ENCODE results near the gene PXYLP1.

PXYLP1 gene

GRCh38 chr3:141332416-141332815 is 100.8 kb downstream of the PXYLP1 start:
- Histone ChIP-seq H3K9me2 (replicated peaks; ENCODE audit: low read depth, low read length) (no peaks in the 10 kb centered on the region), H3K4me3 (ENCODE audit: low read length, poor library complexity, severe bottlenecking) (no peak overlapping the region), H4K20me1 (ENCODE audit: insufficient read depth, low read length, poor library complexity, severe bottlenecking) (no peaks in the 10 kb centered on the region), H3F3A (ENCODE audit: low read depth) (no peaks in the 10 kb centered on the region), H3K4me1 (ENCODE audit: insufficient read depth, low read length, poor library complexity, severe bottlenecking) (peaks cover 3% of the 10 kb centered on the region), H2AFZ (ENCODE audit: low read length) (no peak overlapping the region), H3K9ac (ENCODE audit: low read depth, low read length, poor library complexity, severe bottlenecking) (no peak overlapping the region), H3K36me3 (ENCODE audit: insufficient read depth, low read length) (no peaks in the 10 kb centered on the region), H3K4me2 (ENCODE audit: low read depth, low read length, poor library complexity, severe bottlenecking) (no peak overlapping the region), H3K9me3 (ENCODE audit: insufficient read depth, low read depth, low read length) (no peaks in the 10 kb centered on the region), H3K79me2 (ENCODE audit: insufficient read depth, low read length) (no peaks in the 10 kb centered on the region), H3K27me3 (ENCODE audit: insufficient read depth, low read length, poor library complexity, severe bottlenecking) (no peaks in the 10 kb centered on the region)
- no peak for TF ChIP-seq CTCF (conservative IDR thresholded peaks at IDR 0.05; ENCODE audit: low read length)

- H3K36me3 ChIP-seq (ENCODE audit: insufficient read depth, low read length): no peaks in the 10 kb centered on the region
- peaks cover 7% of the 10 kb centered on the region for H3K4me1 ChIP-seq (ENCODE audit: insufficient read depth, low read length, poor library complexity, severe bottlenecking)
- H3K9me2 ChIP-seq (replicated peaks; ENCODE audit: low read depth, low read length): no peaks in the 10 kb centered on the region
- H3K79me2 ChIP-seq (ENCODE audit: insufficient read depth, low read length): no peaks in the 10 kb centered on the region
- no peak overlapping the region for H3K4me3 ChIP-seq (ENCODE audit: low read length, poor library complexity, severe bottlenecking)
- H2AFZ ChIP-seq (ENCODE audit: low read length): no peak overlapping the region
- no peaks in the 10 kb centered on the region for H3K9me3 ChIP-seq (ENCODE audit: insufficient read depth, low read depth, low read length)
- no peak for TF ChIP-seq CTCF (conservative IDR thresholded peaks at IDR 0.05; ENCODE audit: low read length)
- TF ChIP-seq EZH2phosphoT487 (IDR thresholded peaks at IDR 0.05; ENCODE audit: borderline replicate concordance): no peak
- H3K4me2 ChIP-seq (ENCODE audit: low read depth, low read length, poor library complexity, severe bottlenecking): no peak overlapping the region
- H4K20me1 ChIP-seq (ENCODE audit: insufficient read depth, low read length, poor library complexity, severe bottlenecking): no peaks in the 10 kb centered on the region
- no peaks in the 10 kb centered on the region for H3F3A ChIP-seq (ENCODE audit: low read depth)
- no peak overlapping the region for H3K9ac ChIP-seq (ENCODE audit: low read depth, low read length, poor library complexity, severe bottlenecking)
- no peaks in the 10 kb centered on the region for H3K27me3 ChIP-seq (ENCODE audit: insufficient read depth, low read length, poor library complexity, severe bottlenecking)
Observed at GRCh38 chr3:141333836-141334626, 102.4 kb downstream of the PXYLP1 start.

GRCh38 chr3:141334627-141335250 is 103.1 kb downstream of the PXYLP1 start:
- Histone ChIP-seq H3F3A (ENCODE audit: low read depth) (no peaks in the 10 kb centered on the region), H3K9me2 (replicated peaks; ENCODE audit: low read depth, low read length) (no peaks in the 10 kb centered on the region), H4K20me1 (ENCODE audit: insufficient read depth, low read length, poor library complexity, severe bottlenecking) (no peaks in the 10 kb centered on the region), H3K9ac (ENCODE audit: low read depth, low read length, poor library complexity, severe bottlenecking) (no peak overlapping the region), H3K36me3 (ENCODE audit: insufficient read depth, low read length) (no peaks in the 10 kb centered on the region), H3K9me3 (ENCODE audit: insufficient read depth, low read depth, low read length) (no peaks in the 10 kb centered on the region), H3K4me1 (ENCODE audit: insufficient read depth, low read length, poor library complexity, severe bottlenecking) (peaks cover 7% of the 10 kb centered on the region), H3K4me3 (ENCODE audit: low read length, poor library complexity, severe bottlenecking) (no peak overlapping the region), H3K27me3 (ENCODE audit: insufficient read depth, low read length, poor library complexity, severe bottlenecking) (no peaks in the 10 kb centered on the region), H3K4me2 (ENCODE audit: low read depth, low read length, poor library complexity, severe bottlenecking) (no peak overlapping the region), H2AFZ (ENCODE audit: low read length) (no peak overlapping the region), H3K79me2 (ENCODE audit: insufficient read depth, low read length) (no peaks in the 10 kb centered on the region)
- TF ChIP-seq EZH2phosphoT487 (IDR thresholded peaks at IDR 0.05; ENCODE audit: borderline replicate concordance) (no peak), CTCF (conservative IDR thresholded peaks at IDR 0.05; ENCODE audit: low read length) (no peak)

Measured in Loucy (cell line).